ENCODE data around the gene KRTAP21-3.
"Not testable (repeated sequence)": the region's sequence is repeated elsewhere in the genome, so short reads cannot be mapped to it uniquely, and the experiment has no call there.

The KRTAP21-3 gene, protein sequence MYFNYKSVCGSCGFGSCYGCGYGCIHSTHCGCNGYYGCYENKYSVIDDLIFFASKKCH

DNA sequence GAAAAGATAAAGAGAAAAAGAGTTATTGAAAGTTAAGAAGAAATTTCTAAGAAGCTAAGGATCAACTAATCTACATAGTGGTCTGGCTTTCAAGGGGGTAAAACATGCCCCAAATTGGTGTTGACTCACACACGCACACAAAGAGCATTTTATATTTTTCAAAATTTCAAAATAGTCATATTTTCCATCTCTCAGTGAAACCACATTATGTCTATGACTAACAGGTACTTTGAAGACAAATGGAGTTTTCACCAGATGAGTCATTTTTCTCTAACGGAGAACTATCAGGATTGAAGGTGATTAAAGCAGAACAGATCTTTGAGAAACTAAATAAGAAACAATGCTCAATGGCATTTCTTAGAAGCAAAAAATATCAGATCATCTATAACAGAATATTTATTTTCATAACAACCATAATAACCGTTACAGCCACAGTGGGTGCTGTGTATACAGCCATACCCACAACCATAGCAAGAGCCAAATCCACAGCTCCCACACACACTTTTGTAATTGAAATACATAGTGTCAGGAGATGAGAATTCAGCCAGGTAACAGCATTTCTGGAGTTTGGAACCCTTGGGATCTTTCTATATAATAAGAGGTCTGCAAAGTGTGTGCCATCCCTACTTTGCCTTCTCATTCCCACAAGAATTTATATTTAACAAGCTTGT is at the start of gene KRTAP21-3:
KRTAP21-3 (minus strand) TSS at position 539 of the 671 bp plus-strand sequence; CDS start at position 521, 18 bp downstream.
- no peak for DNase-seq

DNA sequence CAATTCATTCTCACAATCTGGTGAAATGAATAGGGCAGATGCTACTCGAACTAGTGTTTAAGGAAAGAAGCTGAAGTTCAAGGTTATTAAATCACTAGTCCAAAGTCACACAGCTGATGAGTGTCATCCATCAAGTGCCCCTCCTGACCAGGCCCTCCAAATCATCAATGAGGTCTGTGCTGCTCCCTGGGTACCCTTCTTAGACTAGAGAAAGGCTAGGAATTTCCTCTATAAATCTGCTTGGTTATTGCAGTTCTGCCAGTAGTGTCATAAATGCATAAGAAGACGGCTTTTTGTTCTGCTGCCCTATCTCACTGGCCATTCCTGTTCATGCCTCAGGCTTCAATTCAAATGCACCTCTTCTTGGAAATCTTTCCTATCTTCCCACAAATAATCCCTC is 42.2 kb upstream of the KRTAP21-3 start:
- no peak for DNase-seq

DNA sequence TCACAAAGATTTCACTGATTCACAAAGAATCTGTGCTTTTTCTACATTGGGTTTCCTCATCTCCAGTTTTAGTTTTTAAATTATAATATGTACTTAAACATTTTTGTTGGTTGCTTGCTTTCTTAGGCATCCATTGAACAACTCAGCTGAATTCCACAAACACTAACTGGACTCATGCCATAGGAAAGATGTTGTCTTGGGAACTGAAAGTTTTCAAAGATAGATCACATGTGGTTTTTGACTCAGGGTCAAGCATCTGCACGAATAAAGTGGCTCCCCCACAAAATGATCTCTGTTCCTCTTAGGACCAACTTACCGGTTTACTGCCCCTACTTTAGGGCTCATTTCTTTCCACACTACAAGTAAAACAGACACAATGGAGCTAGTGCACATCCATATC is 39.7 kb upstream of the KRTAP21-3 start:
- DNase-seq, result no peak

DNA sequence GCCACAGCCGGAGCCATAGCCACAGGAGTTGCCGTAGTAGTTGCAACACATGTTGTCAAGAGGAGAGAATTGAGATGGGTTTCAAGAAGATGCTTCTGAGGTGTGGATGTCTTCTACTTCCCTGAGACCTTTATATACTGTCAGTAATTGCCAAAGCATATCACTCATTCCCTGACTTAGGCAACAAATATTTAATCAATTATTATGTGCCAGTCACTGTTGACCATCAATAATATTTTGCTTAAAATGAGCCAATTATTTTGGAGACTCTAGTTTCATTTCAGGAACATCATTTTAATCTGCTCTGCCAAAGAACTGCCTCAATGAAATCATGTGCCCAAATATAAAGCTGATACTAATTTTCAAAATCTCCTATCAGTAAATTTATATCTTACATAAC is 36.8 kb upstream of the KRTAP21-3 start, which contains the start of gene KRTAP21-1:
KRTAP21-1 (minus strand) TSS at position 101 of the 400 bp plus-strand sequence; CDS start at position 51, 50 bp downstream.
- DNase-seq, result not testable (repeated sequence)

DNA sequence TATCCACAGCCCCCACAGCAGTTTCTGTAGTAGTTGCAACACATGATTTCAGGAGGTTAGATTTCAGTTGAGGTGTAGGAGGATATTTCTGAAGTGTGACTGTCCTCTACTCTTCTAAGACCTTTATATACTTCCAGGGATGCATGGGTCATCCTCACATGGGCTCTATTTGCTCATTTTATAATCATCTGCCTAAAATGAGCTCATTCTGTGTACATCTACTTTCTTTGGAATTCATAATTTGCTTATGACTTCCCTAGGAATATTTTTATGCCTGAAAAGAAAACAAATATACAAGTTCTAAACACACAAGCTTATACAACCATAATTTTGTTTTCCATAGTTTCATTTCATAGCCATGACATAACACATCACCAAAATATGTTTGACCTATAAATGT is 28.6 kb upstream of the KRTAP21-3 start, which contains the start of gene KRTAP21-2:
KRTAP21-2 (minus strand) TSS at position 101 of the 400 bp plus-strand sequence; CDS start at position 44, 57 bp downstream.
- DNase-seq, result no peak

DNA sequence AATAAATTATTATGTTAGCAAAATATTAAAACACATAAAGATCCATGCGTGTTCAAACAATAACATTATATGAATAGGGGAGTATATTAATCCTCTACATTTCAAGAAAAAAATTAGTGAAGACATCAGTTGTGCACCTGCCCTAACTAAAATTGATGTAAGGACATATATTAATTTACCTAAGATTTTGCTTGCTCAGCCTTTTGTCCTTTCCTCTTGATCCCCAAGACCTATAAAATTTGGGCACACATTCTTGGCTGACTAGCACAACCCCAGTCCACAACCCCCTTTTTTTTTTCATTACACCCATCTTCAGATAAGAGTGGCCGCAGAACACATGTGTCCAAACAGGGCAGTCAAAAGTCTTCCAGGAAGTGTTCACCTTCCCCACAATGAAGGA is 21.9 kb upstream of the KRTAP21-3 start:
- DNase-seq, result no peak

DNA sequence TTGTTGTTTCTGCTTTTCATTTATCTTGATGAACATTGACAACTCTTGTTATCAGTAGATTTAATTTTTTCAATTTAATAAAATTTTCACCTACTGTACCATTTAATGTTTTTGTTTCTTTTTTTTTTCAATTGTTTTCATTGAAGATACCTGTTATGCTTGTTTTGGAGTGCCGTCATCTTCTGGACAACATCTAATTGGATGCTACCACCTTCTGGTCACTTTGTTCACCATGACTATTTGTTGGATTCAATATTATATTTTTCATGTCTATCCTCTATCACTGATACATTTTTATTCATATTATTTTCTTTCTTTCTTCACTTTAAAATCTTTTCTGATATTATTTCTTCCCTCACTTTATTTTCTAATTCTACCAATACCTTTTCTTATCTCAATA is 14.4 kb upstream of the KRTAP21-3 start:
- DNase-seq, result no peak

DNA sequence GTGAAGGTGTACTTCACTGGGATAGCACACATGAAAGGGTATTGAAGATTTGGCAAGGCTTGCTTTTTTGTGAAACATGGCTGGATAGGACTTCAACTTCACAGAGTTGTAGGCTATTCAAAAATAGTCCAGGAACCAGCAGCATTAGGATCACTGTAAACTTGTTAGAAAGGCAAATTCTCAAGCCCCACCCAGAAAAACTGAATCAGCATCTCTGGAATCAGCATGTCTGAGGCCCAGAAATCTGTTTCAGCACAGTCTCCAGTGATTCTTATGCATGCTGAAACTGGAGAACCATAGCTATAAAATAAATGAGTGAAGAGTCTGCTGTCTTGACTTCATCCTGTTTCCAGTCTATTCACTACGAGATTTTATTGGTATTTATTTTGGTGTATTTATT is 8.1 kb upstream of the KRTAP21-3 start:
- DNase-seq, result no peak

DNA sequence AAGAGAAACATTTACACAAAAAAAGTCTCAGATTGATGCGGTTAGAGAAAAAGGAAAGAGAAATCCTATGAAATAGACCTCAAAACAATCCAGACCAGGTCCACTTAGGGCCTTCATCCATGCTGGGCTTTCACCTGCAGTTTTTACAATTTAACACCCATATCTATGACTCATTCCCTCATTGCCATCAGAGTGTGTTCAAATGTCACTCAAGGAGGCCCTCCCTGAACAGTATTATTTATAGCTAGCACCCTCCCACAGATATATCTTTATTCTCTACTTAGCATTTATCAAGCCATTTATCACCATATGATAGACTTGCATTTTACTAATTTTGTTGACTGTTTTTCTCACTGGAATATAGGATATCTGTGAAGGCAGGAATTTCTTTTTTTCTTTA is 824 bp upstream of the KRTAP21-3 start:
- DNase-seq, result no peak

DNA sequence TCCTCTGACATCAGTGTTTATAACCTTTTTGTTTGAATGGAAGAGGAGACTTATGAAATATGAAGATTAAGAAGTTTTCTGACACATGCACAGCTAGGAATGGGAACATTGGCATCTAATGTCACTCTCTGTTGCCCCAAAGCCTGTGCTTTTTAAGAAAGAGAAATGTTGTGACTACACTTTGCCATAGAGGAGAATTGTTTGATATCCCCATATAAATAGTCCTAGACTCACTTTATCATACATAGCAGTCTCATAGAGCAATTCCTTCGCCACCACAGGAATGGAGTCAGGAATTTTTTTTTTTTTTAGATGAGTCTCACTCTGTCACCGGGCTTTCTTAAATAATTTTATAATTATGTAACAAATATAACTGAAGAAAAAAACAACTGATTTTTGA is 1.5 kb downstream of the KRTAP21-3 start:
- DNase-seq, result no peak

DNA sequence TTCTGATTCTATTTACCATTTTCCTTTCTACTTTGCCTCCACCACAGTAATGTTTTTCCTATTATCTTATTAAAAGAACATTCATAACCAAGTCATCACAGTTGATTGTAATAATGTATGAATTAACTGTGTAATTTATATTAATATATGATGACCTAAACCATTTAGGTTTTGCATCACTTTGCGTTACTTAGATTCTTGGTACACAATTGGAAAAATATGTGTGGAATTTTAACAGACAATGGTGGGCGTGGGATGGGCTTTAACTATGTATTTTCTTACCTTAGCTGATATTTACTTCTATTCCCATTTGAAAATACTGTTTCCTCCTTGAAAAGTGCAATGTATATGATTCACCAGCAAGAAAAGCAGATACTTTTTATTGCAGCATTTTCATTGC is 3.6 kb downstream of the KRTAP21-3 start:
- DNase-seq, result no peak

DNA sequence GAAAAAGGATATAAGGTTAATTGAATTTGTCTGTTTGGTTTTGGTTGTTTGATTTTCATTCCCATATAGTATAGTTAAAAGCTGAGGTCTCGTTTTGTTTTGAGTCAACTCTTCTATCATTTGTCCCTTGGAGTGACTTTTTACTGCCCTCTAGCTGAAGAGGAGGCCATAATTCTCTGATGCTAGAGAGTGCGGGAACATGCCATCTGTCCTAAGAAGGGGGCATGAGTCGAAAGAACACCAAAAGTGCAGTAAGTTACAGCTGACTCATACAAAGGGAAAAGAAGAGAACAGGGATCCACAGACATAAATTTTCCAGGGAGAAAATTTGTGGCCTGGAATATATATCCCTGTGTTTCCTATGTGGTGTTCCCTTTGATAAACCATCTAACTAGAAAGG is 4.1 kb downstream of the KRTAP21-3 start:
- no peak for DNase-seq

DNA sequence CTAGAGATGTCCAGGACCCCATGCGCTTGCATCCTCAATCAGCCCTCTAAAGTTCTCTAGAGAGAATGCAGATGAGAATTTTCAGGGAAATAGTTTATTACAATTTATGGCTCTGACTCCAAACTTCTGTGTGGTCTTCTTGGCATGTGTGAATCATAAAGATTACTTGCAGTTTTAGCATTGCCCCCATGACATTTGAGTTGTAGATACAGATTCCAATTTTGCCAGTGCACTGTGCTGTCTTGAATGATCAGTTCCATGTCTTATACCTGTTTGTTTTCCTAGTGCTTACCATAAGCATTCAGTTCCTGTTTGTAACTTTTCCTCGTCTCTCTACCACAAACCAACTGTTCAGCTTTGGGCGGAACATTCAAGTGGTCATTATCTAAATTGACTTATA is 4.8 kb downstream of the KRTAP21-3 start:
- DNase-seq, result no peak

DNA sequence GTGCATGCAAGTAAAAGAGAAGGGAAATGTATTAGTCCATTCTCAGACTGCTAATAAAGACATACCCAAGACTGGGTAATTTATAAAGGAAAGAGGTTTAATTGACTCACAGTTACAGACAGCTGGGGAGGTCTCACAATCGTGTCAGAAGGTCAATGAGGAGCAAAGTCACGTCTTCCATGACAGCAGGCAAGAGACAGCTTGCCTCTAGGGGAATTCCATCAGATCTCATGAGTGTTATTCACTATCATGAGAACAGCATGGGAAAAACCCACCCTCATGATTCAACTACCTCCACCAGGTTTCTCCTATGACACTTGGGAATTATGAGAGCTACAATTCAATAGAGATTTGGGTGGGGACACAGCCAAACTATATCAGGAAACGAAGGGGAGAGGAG is 8.1 kb downstream of the KRTAP21-3 start:
- no peak for DNase-seq

DNA sequence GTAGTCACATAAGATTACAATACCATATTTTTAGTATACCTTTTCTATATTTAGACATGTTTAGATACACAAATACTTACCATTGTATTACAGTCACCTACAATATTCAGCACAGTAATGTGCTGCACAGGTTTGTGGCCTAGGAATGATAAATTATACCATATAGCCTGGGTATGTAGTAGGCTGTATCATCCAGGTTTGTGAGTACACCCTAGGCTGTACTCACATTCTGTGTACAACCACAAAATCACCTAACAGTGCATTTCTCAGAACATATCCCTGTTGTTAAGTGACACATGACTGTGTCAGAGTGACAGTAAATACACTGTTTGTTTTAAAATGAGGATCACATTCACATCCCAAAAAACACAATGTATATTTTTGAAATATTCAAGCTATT is 11.2 kb downstream of the KRTAP21-3 start:
- no peak for DNase-seq

DNA sequence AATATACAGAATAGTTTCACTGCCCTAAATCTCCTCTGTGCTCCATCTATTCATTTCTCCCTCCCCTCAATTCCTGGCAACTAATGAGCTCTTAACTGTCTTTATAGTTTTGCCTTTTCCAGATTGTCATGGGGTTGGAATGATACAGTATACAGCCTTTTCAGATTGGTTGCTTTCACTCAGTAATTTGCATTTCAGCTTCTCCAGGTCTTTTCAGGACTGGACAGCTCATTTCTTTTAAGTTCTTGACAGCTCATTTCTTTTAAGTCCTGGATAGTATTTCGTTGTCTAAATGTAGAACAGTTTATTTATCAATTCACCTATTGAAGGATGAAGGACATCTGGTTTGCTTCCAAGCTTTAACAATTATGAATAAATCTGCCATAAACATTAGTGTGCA is 22.6 kb downstream of the KRTAP21-3 start:
- no peak for DNase-seq

DNA sequence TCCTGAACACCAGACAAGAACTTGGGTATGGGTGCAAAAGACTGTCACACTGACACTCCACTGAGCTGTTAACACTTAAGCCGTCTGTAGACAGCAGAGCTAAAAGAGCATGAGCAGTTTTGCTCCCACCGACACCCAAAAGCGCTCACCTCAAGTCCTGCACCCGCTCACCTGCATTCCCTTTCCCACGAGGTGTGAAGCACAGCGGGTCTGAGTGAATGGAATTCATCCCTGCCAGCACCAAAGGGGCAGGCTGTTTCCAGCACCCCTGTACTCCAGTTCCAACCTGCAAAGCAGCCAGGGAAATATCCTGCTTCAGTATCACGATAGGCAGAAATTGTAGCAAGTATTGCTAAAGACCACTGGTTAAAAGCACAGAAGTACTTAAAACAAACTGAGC is 28.8 kb downstream of the KRTAP21-3 start:
- DNase-seq, result no peak

DNA sequence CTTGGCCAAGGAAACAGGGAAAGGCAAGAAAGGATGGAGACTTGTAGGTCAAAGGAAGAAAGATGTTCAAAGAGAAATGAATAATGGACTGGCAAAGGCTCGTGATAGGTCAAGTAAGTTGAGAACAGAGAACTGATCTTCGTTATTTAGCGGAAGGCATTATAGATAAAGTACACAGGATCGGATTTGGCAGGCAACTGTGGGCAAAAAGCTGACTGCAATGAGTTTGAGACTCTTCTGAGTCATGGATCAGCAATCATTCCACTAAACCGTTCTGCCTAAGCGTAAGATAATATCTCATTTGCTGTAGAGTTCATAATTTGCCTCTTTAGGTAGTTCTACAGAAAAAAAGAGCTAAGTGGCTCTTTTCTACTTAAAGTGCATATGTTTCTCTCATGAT is 34.1 kb downstream of the KRTAP21-3 start:
- no peak for DNase-seq

DNA sequence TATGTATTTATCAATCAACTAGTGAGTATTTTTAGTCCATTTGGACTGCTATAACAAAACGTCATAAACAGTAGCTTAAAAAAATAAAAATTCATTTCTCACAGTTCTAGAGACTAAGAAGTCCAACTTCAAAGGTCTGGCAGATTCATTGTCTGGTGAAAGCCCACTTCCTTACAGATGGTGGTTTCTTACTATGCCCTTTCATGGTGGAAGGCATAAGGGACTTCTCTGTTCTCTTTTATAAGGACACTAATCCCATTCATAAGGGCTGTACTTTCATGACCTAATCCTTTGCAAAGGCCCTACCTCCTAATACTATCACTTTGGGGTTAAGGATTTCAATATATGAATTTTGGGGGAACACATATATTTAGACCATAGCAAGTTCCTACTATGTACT is 38.0 kb downstream of the KRTAP21-3 start:
- DNase-seq, result no peak

DNA sequence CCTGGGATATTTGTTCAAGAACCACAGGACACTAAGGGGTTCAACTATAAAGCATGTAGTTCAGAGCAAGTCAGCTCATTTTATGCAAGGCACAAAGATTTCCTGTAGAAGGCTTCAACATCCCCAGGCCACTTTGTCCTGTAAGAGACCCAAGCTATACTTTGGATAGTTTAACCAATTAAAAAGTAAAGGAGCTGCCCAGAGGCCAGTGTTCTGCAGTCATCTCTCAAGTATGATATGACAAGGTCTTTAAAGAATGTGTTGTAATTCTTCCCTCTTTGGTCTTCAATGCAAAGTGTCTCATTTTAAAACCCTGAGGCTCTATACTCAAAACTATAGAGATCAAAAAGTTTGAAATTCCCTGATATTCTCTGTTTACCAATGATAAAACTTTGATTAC is 41.8 kb downstream of the KRTAP21-3 start:
- no peak for DNase-seq

DNA sequence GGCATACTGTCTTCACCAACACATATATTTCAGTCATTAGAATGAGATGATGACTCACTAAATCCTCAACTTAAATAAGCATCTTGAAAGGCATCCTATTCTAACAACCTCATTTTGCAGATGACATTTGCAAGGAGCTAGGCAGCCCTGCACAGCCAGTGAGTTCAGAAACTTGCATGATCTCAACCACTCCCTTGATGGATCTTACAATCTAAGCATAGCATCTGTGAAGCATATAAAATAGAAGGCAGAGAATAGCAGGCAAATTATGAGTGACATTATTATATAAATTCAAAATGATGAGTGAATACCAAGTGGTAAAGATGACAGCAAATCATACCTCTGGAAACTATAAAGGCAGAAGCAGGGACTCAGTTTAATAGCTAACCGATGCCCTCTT is 44.3 kb downstream of the KRTAP21-3 start:
- no peak for DNase-seq

DNA sequence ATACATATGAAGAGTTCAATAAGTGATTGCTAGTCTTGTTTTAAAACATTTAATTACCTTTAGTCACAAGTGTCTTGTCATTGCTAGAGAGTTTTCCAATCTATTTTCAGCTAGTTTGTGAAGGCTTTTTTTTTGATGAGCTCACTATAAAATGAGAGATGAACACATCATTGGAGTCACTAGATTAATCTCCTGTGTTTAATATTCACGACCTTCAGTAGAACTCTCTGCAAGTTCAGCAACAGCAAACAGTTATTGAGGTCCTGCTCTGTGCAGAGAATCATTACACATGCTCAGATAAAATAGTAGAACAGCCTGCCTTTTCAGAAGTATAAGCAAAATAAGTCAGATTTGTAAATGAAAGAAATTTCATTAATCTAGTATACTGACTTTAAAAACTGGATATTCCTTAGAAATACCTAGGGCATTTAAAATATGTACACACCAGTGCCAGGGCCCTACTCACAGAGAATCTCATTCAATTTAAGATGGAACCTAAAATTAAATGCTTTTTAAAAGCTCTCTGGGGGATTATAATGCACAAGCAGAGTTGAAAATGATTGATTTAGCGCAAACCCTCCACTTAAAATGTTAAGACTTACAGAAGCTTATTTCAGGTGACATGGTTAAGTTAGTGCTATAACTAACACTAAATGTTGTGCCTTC is 45.5 kb downstream of the KRTAP21-3 start:
- no peak for DNase-seq

DNA sequence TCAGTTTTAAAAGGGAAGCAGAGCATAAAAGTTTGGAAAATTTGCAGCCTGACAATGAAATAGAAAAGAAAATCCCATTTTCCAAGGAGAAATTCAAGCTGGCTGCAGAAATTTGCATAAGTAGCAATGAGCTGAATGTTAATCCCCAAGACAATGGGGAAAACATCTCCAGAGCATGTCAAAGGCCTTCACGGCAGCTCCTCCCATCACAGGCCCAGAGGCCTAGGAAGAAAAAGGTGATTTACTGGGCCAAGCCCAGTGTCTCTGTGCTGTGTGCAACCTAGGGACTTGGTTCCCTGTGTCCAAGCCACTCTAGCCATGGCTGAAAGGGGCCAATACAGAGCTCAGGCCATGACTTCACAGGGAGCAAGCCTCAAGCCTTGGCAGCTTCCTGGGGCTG is 49.8 kb downstream of the KRTAP21-3 start:
- DNase-seq, result no peak

All from NCI-H187 (cell line).